ENCODE results near the gene ARPC1B. TPM values are rescaled to one million over a fixed set of nuclear protein-coding genes. Genes with fewer than 3 reads are reported as not detected.
"Not testable (repeated sequence)": the region's sequence is repeated elsewhere in the genome, so short reads cannot be mapped to it uniquely, and the experiment has no call there.

Gene ARPC1B
- total RNA-seq, 1 donor: 420 TPM

GRCh38 chr7:99387239-99387635 is 12.7 kb downstream of the ARPC1B start:
- not testable (repeated sequence) for DNase-seq (ENCODE audit: low read depth in 2 of 3, low spot score in 2 of 3)

GRCh38 chr7:99387912-99388311 is 13.4 kb downstream of the ARPC1B start:
- DNase-seq (ENCODE audit: low read depth in 2 of 3, low spot score in 2 of 3): no peak

GRCh38 chr7:99389772-99390171 is 15.2 kb downstream of the ARPC1B start:
- no peak for DNase-seq (ENCODE audit: low read depth in 2 of 3, low spot score in 2 of 3)

GRCh38 chr7:99390941-99391602 is 16.5 kb downstream of the ARPC1B start:
- DNase-seq (ENCODE audit: low read depth in 2 of 3, low spot score in 2 of 3): no peak

GRCh38 chr7:99392046-99392445 is 17.5 kb downstream of the ARPC1B start:
- DNase-seq (ENCODE audit: low read depth in 2 of 3, low spot score in 2 of 3): no peak

GRCh38 chr7:99392659-99393354 is 18.3 kb downstream of the ARPC1B start:
- DNase-seq (ENCODE audit: low read depth in 2 of 3, low spot score in 2 of 3): peak; percentile 70 to 79 (median 79)

GRCh38 chr7:99393355-99394187 is 19.0 kb downstream of the ARPC1B start:
- no peak for DNase-seq (ENCODE audit: low read depth in 2 of 3, low spot score in 2 of 3)

- no peak for DNase-seq (ENCODE audit: low read depth in 2 of 3, low spot score in 2 of 3)
Observed at GRCh38 chr7:99394188-99394502, 19.6 kb downstream of the ARPC1B start.

GRCh38 chr7:99395616-99396327 is 21.2 kb downstream of the ARPC1B start:
- DNase-seq (ENCODE audit: low read depth in 2 of 3, low spot score in 2 of 3): no peak

- DNase-seq (ENCODE audit: low read depth in 2 of 3, low spot score in 2 of 3): no peak
Observed at GRCh38 chr7:99396418-99397296, 22.1 kb downstream of the ARPC1B start.

- no peak for DNase-seq (ENCODE audit: low read depth in 2 of 3, low spot score in 2 of 3)
Observed at GRCh38 chr7:99397297-99397983, 22.9 kb downstream of the ARPC1B start.

GRCh38 chr7:99398891-99399445 is 24.4 kb downstream of the ARPC1B start:
- no peak for DNase-seq (ENCODE audit: low read depth in 2 of 3, low spot score in 2 of 3)

GRCh38 chr7:99399597-99399996 is 25.1 kb downstream of the ARPC1B start:
- DNase-seq (ENCODE audit: low read depth in 2 of 3, low spot score in 2 of 3): no peak

GRCh38 chr7:99402854-99403253 is 28.3 kb downstream of the ARPC1B start:
- no peak for DNase-seq (ENCODE audit: low read depth in 2 of 3, low spot score in 2 of 3)

GRCh38 chr7:99403764-99404163 is 29.2 kb downstream of the ARPC1B start:
- DNase-seq (ENCODE audit: low read depth in 2 of 3, low spot score in 2 of 3): no peak

- DNase-seq (ENCODE audit: low read depth in 2 of 3, low spot score in 2 of 3): no peak
Observed at GRCh38 chr7:99404235-99404976, 29.9 kb downstream of the ARPC1B start.

- no peak for DNase-seq (ENCODE audit: low read depth in 2 of 3, low spot score in 2 of 3)
Observed at GRCh38 chr7:99404977-99405320, 30.4 kb downstream of the ARPC1B start.

GRCh38 chr7:99406557-99406956 is 32.0 kb downstream of the ARPC1B start:
- no peak for DNase-seq (ENCODE audit: low read depth in 2 of 3, low spot score in 2 of 3)
